ENCODE results near the gene PCID2.

DNA sequence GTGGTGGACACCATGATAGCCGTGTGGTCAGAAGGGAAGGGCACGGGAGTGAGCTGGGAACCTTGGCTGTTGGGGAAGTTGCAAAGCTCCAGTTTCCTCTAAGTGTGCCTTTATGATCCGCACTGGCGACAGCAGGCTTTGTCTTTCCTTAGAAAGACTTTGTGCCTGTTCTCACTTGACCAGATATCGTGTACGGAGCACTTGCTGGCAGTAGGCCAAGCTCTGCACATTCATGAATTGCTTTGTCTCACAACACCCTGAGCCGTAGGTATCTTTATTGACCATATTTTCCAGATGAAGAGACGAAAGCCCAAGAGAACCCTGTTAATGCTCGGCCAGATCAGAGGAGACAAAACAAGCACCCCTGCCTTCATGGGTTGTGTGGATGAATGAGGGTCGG, 16.0 kb upstream of the PCID2 start:
- TF ChIP-seq, protein P1, sequence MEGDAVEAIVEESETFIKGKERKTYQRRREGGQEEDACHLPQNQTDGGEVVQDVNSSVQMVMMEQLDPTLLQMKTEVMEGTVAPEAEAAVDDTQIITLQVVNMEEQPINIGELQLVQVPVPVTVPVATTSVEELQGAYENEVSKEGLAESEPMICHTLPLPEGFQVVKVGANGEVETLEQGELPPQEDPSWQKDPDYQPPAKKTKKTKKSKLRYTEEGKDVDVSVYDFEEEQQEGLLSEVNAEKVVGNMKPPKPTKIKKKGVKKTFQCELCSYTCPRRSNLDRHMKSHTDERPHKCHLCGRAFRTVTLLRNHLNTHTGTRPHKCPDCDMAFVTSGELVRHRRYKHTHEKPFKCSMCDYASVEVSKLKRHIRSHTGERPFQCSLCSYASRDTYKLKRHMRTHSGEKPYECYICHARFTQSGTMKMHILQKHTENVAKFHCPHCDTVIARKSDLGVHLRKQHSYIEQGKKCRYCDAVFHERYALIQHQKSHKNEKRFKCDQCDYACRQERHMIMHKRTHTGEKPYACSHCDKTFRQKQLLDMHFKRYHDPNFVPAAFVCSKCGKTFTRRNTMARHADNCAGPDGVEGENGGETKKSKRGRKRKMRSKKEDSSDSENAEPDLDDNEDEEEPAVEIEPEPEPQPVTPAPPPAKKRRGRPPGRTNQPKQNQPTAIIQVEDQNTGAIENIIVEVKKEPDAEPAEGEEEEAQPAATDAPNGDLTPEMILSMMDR (IDR thresholded peaks at IDR 0.05; ENCODE audit: low read length), result no peak
- no peak for TF ChIP-seq EZH2 (optimal IDR thresholded peaks at IDR 0.05; ENCODE audit: low read depth, low read length)
- no peak for TF ChIP-seq EZH2phosphoT487 (IDR thresholded peaks at IDR 0.05; ENCODE audit: low read length)

All from MM.1S (cell line).